GM18511 (cell line): ENCODE measurements around the gene PHPT1.
A peak's percentile ranks its signal among the peaks of the same experiment; 100 is the strongest.
"Not testable (repeated sequence)": the region's sequence is repeated elsewhere in the genome, so short reads cannot be mapped to it uniquely, and the experiment has no call there.

Experiments used
- ATAC-seq: cut with Tn5 transposase; IDR thresholded peaks from one replicate; pipeline ENCODE4 v1.9.1; 2021; ENCODE audit warnings: mild to moderate bottlenecking, moderate library complexity; ENCODE audit not compliant: unreplicated experiment

The PHPT1 gene

GRCh38 chr9:136883670-136884069 lies 34.5 kb downstream of the PHPT1 start:
- ATAC-seq: not testable (repeated sequence)

GRCh38 chr9:136885950-136886578 lies 36.9 kb downstream of the PHPT1 start, which contains the start of gene TRAF2:
Gene TRAF2 (plus strand): TSS chr9:136886516. CDS start chr9:136898741, 12,225 bp downstream.
- ATAC-seq: peak; percentile 81

- peak; percentile 37 for ATAC-seq
Measured at GRCh38 chr9:136886610-136887597, 37.7 kb downstream of the PHPT1 start.

GRCh38 chr9:136888454-136888853 lies 39.2 kb downstream of the PHPT1 start:
- ATAC-seq: no peak

- no peak for ATAC-seq
Measured at GRCh38 chr9:136889858-136890257, 40.6 kb downstream of the PHPT1 start.

GRCh38 chr9:136890661-136891060 lies 41.5 kb downstream of the PHPT1 start:
- no peak for ATAC-seq

- no peak for ATAC-seq
Measured at GRCh38 chr9:136896027-136896426, 46.8 kb downstream of the PHPT1 start.

GRCh38 chr9:136898483-136899100 lies 49.4 kb downstream of the PHPT1 start:
- ATAC-seq: no peak

- ATAC-seq: no peak
Measured at GRCh38 chr9:136899196-136899595, 50.0 kb downstream of the PHPT1 start.

- no peak for ATAC-seq
Measured at GRCh38 chr9:136900556-136900955, 51.3 kb downstream of the PHPT1 start.
